Suppressor macrophage treated with lipopolysaccharide for 4 hours (primary cell): ENCODE data around the gene NID2.

Source experiments
- DNase-seq: peaks from one replicate; pipeline ENCODE4 v3.0.0-alpha.2; 2020

Gene NID2

GRCh38 chr14:52025310-52025709, 43.5 kb downstream of the NID2 start:
- DNase-seq = no peak

- no peak for DNase-seq
Measured at GRCh38 chr14:52023518-52023917, 45.3 kb downstream of the NID2 start.

- DNase-seq = no peak
Measured at GRCh38 chr14:52021957-52022600, 46.8 kb downstream of the NID2 start.

GRCh38 chr14:52020866-52021717, 47.8 kb downstream of the NID2 start:
- DNase-seq = no peak

- DNase-seq = no peak
Measured at GRCh38 chr14:52020161-52020714, 48.6 kb downstream of the NID2 start.

GRCh38 chr14:52018970-52019369, 49.9 kb downstream of the NID2 start:
- DNase-seq = no peak

GRCh38 chr14:52018252-52018651, 50.6 kb downstream of the NID2 start:
- no peak for DNase-seq

- no peak for DNase-seq
Measured at GRCh38 chr14:52015411-52016030, 53.3 kb downstream of the NID2 start.

GRCh38 chr14:52014601-52015267, 54.1 kb downstream of the NID2 start:
- DNase-seq = no peak

- no peak for DNase-seq
Measured at GRCh38 chr14:52013984-52014600, 54.8 kb downstream of the NID2 start.

GRCh38 chr14:52012635-52013034, 56.2 kb downstream of the NID2 start:
- DNase-seq = no peak

- no peak for DNase-seq
Measured at GRCh38 chr14:52011523-52011922, 57.3 kb downstream of the NID2 start.

GRCh38 chr14:52010173-52010693, 58.6 kb downstream of the NID2 start:
- DNase-seq = no peak

- no peak for DNase-seq
Measured at GRCh38 chr14:52008136-52008535, 60.7 kb downstream of the NID2 start.

- DNase-seq = no peak
Measured at GRCh38 chr14:52007637-52008036, 61.2 kb downstream of the NID2 start.

- no peak for DNase-seq
Measured at GRCh38 chr14:52007211-52007610, 61.6 kb downstream of the NID2 start.

- DNase-seq = no peak
Measured at GRCh38 chr14:52006361-52006760, 62.5 kb downstream of the NID2 start.

GRCh38 chr14:52005625-52006024, 63.2 kb downstream of the NID2 start:
- DNase-seq = no peak

- no peak for DNase-seq
Measured at GRCh38 chr14:52003324-52003723, 65.5 kb downstream of the NID2 start.

GRCh38 chr14:52002542-52002941, 66.3 kb downstream of the NID2 start:
- DNase-seq = no peak

GRCh38 chr14:52000696-52001095, 68.2 kb downstream of the NID2 start:
- no peak for DNase-seq

- DNase-seq = no peak
Measured at GRCh38 chr14:52000019-52000582, 68.8 kb downstream of the NID2 start.
